BLaER1 treated with 17β-estradiol and CSF1 and Interleukin-3, amounts not matched to agents 10 nM and 100 nM (cell line): ENCODE measurements around the gene LPIN2.
"Not testable (repeated sequence)": the region's sequence is repeated elsewhere in the genome, so short reads cannot be mapped to it uniquely, and the experiment has no call there.

Experiments
- H3K27ac ChIP-seq, 11 experiments: shearing (Covaris generic); formaldehyde crosslinking; 2 replicates each; pipeline ENCODE4 v1.8.1; 2022
- H3K27me3 ChIP-seq, 11 experiments: shearing (Covaris generic); formaldehyde crosslinking; 2 replicates each; pipeline ENCODE4 v1.8.1; 2022
- H3K36me3 ChIP-seq, 11 experiments: shearing (Covaris generic); formaldehyde crosslinking; 2 replicates each; pipeline ENCODE4 v1.8.1; 2022
- H3K4me1 ChIP-seq, 10 experiments: shearing (Covaris generic); formaldehyde crosslinking; 2 replicates each; pipeline ENCODE4 v1.8.1; 2022
- H3K4me2 ChIP-seq, 11 experiments: shearing (Covaris generic); formaldehyde crosslinking; 2 replicates each; pipeline ENCODE4 v1.8.1; 2022
- H3K4me3 ChIP-seq, 10 experiments: shearing (Covaris generic); formaldehyde crosslinking; 2 replicates each; pipeline ENCODE4 v1.8.1; 2022
- H3K9ac ChIP-seq, 11 experiments: shearing (Covaris generic); formaldehyde crosslinking; 2 replicates each; pipeline ENCODE4 v1.8.1; 2022
- H3K9me3 ChIP-seq, 11 experiments: shearing (Covaris generic); formaldehyde crosslinking; replicated peaks in 1 of 11; 2 replicates each; pipeline ENCODE4 v1.8.1; 2022
- H4K20me1 ChIP-seq, 11 experiments: shearing (Covaris generic); formaldehyde crosslinking; 2 replicates each; pipeline ENCODE4 v1.8.1; 2022
- Cebpa-rat ChIP-seq, 11 experiments: shearing (Covaris generic); IDR thresholded peaks; 2 replicates each; pipeline ENCODE4 v1.8.1; 2022

Gene LPIN2

GRCh38 chr18:3036108-3036507 is 23.2 kb upstream of the LPIN2 start:
- TF ChIP-seq Cebpa-rat (IDR thresholded peaks at IDR 0.05) = no peak
- H3K27me3 ChIP-seq = no peaks in the 10 kb centered on the region
- H3K36me3 ChIP-seq = no peaks in the 10 kb centered on the region
- H3K9ac ChIP-seq = no peak overlapping the region
- peak overlapping the region in 9 of 11 experiments; percentile 3 to 82 (median 58); a peak in 9 of 22 replicates for H3K4me2 ChIP-seq
- no peak overlapping the region for H3K4me3 ChIP-seq
- H3K9me3 ChIP-seq = peaks cover 0 to 6% (median 0%) of the 10 kb centered on the region in 11 experiments; a peak in 1 of 22 replicates
- H4K20me1 ChIP-seq = no peaks in the 10 kb centered on the region
- peak overlapping the region in 5 of 11 experiments; percentile 71 to 95 (median 80); a peak in 7 of 22 replicates for H3K27ac ChIP-seq
- H3K4me1 ChIP-seq = peaks cover 9 to 40% (median 24%) of the 10 kb centered on the region in 10 experiments; a peak in 18 of 20 replicates

- Histone ChIP-seq H3K4me2 (no peak overlapping the region), H3K27me3 (no peaks in the 10 kb centered on the region), H3K4me3 (no peak overlapping the region), H3K4me1 (peaks cover 10 to 41% (median 25%) of the 10 kb centered on the region in 10 experiments; a peak in 18 of 20 replicates), H3K27ac (no peak overlapping the region), H3K9me3 (peaks cover 0 to 8% (median 0%) of the 10 kb centered on the region in 11 experiments; a peak in 1 of 22 replicates), H3K36me3 (no peaks in the 10 kb centered on the region), H4K20me1 (no peaks in the 10 kb centered on the region), H3K9ac (no peak overlapping the region)
- no peak for TF ChIP-seq Cebpa-rat (IDR thresholded peaks at IDR 0.05)
Observed at GRCh38 chr18:3035635-3036034, 22.7 kb upstream of the LPIN2 start.

GRCh38 chr18:3032721-3033120 is 19.8 kb upstream of the LPIN2 start:
- Histone ChIP-seq H3K9ac (no peak overlapping the region), H3K27me3 (no peaks in the 10 kb centered on the region), H3K4me1 (peaks cover 10 to 42% (median 31%) of the 10 kb centered on the region in 10 experiments), H4K20me1 (no peaks in the 10 kb centered on the region), H3K9me3 (peaks cover 0 to 8% (median 0%) of the 10 kb centered on the region in 11 experiments; a peak in 1 of 22 replicates), H3K4me3 (no peak overlapping the region), H3K27ac (no peak overlapping the region), H3K4me2 (no peak overlapping the region), H3K36me3 (no peaks in the 10 kb centered on the region)
- TF ChIP-seq Cebpa-rat (IDR thresholded peaks at IDR 0.05) = no peak

- H3K4me1 ChIP-seq = peaks cover 0 to 22% (median 13%) of the 10 kb centered on the region in 10 experiments; a peak in 17 of 20 replicates
- H3K4me3 ChIP-seq = no peak overlapping the region
- no peaks in the 10 kb centered on the region for H4K20me1 ChIP-seq
- peak overlapping the region in 6 of 11 experiments; percentile 37 to 63 (median 52); a peak in 10 of 22 replicates for H3K27ac ChIP-seq
- H3K4me2 ChIP-seq = peak overlapping the region; percentile 6 to 76 (median 56); a peak in 18 of 22 replicates
- H3K9ac ChIP-seq = peak overlapping the region in 6 of 11 experiments; percentile 6 to 44 (median 22); a peak in 6 of 22 replicates
- no peaks in the 10 kb centered on the region for H3K36me3 ChIP-seq
- TF ChIP-seq Cebpa-rat (IDR thresholded peaks at IDR 0.05) = no peak
- H3K9me3 ChIP-seq = 0 out of 22 replicates have a peak, but pooled peaks cover 0 to 4% (median 0%) of the 10 kb centered on the region in 11 experiments
- no peaks in the 10 kb centered on the region for H3K27me3 ChIP-seq
Observed at GRCh38 chr18:3029215-3029952, 16.4 kb upstream of the LPIN2 start.

- H3K4me3 ChIP-seq, H3K9ac ChIP-seq, H3K36me3 ChIP-seq, H4K20me1 ChIP-seq, H3K27me3 ChIP-seq, H3K4me2 ChIP-seq, H3K27ac ChIP-seq, H3K9me3 ChIP-seq: not testable (repeated sequence)
- H3K4me1 ChIP-seq = peaks cover 0 to 22% (median 13%) of the 10 kb centered on the region in 10 experiments; a peak in 17 of 20 replicates
Observed at GRCh38 chr18:3028115-3028514, 15.2 kb upstream of the LPIN2 start.

- peaks cover 0 to 4% (median 0%) of the 10 kb centered on the region in 11 experiments; a peak in 1 of 22 replicates for H3K9me3 ChIP-seq
- TF ChIP-seq Cebpa-rat (IDR thresholded peaks at IDR 0.05) = no peak
- no peak overlapping the region for H3K4me2 ChIP-seq
Observed at GRCh38 chr18:3027370-3027891, 14.5 kb upstream of the LPIN2 start.

GRCh38 chr18:3025544-3025943 is 12.6 kb upstream of the LPIN2 start:
- H3K4me2 ChIP-seq = no peak overlapping the region
- no peaks in the 10 kb centered on the region for H3K27me3 ChIP-seq
- H3K9me3 ChIP-seq = no peaks in the 10 kb centered on the region; a peak in 1 of 22 replicates
- no peak overlapping the region for H3K27ac ChIP-seq
- H3K36me3 ChIP-seq = no peaks in the 10 kb centered on the region
- no peak overlapping the region for H3K4me3 ChIP-seq
- TF ChIP-seq Cebpa-rat (IDR thresholded peaks at IDR 0.05) = no peak
- no peak overlapping the region for H3K9ac ChIP-seq
- H4K20me1 ChIP-seq = no peaks in the 10 kb centered on the region
- peaks cover 0 to 20% (median 12%) of the 10 kb centered on the region in 10 experiments; a peak in 17 of 20 replicates for H3K4me1 ChIP-seq

More at GRCh38 chr18:3027370-3027891, 14.5 kb upstream of the LPIN2 start:
- Histone ChIP-seq H3K4me1 (peaks cover 0 to 22% (median 13%) of the 10 kb centered on the region in 10 experiments; a peak in 17 of 20 replicates), H3K27ac (no peak overlapping the region), H3K4me3 (no peak overlapping the region), H3K9ac (no peak overlapping the region), H4K20me1 (no peaks in the 10 kb centered on the region), H3K27me3 (no peaks in the 10 kb centered on the region), H3K36me3 (no peaks in the 10 kb centered on the region)

- not testable (repeated sequence) for H3K36me3 ChIP-seq, H3K9ac ChIP-seq, H3K4me3 ChIP-seq, H4K20me1 ChIP-seq, H3K27ac ChIP-seq, H3K27me3 ChIP-seq, H3K4me2 ChIP-seq, H3K9me3 ChIP-seq
- H3K4me1 ChIP-seq = peaks cover 4 to 20% (median 11%) of the 10 kb centered on the region in 10 experiments
Observed at GRCh38 chr18:3023603-3024002, 10.7 kb upstream of the LPIN2 start.

- H3K4me1 ChIP-seq = peaks cover 60 to 71% (median 67%) of the 10 kb centered on the region in 10 experiments
- peak in 1 of 11 experiments; percentile 15; a peak in 1 of 22 replicates for TF ChIP-seq Cebpa-rat (IDR thresholded peaks at IDR 0.05)
- peaks cover 0 to 5% (median 3%) of the 10 kb centered on the region in 11 experiments; a peak in 10 of 22 replicates for H4K20me1 ChIP-seq
- H3K27ac ChIP-seq = peak overlapping the region; percentile 73 to 97 (median 92)
- no peaks in the 10 kb centered on the region for H3K27me3 ChIP-seq
- peak overlapping the region; percentile 67 to 98 (median 75) for H3K9ac ChIP-seq
- peaks cover 0 to 1% (median 0%) of the 10 kb centered on the region in 11 experiments; a peak in 6 of 22 replicates for H3K36me3 ChIP-seq
- H3K4me3 ChIP-seq = peak overlapping the region; percentile 16 to 57 (median 46); a peak in 18 of 20 replicates
- H3K9me3 ChIP-seq = no peaks in the 10 kb centered on the region
- H3K4me2 ChIP-seq = peak overlapping the region; percentile 90 to 98 (median 95)
Observed at GRCh38 chr18:3016585-3017297, 3.8 kb upstream of the LPIN2 start.
